OCI-LY7 (cell line): Measurements from ENCODE around the gene RELN.

Experiments used
- CTCF ChIP-seq: fragments of 200-600 bp; sonication (generic); conservative IDR thresholded peaks from 2 replicates; pipeline ENCODE4 v1.5.1; 2014; ENCODE audit warnings: mild to moderate bottlenecking, antibody characterized with exemption, low read length, moderate library complexity, mixed read lengths
- EZH2phosphoT487 ChIP-seq: fragments of 200-600 bp; sonication (generic); IDR thresholded peaks from 2 replicates; pipeline ENCODE4 v1.6.1; 2018; ENCODE audit warnings: low read depth, borderline replicate concordance, mild to moderate bottlenecking, mixed run types, antibody characterized with exemption, low read length, moderate library complexity, mixed read lengths

- TF ChIP-seq CTCF (no peak), EZH2phosphoT487 (no peak)
Observed at GRCh38 chr7:103690242-103690974, 299.1 kb downstream of the RELN start.
